Ascending aorta (tissue), 2 donors: ENCODE data around the gene FGD4. TPM values are rescaled to one million over a fixed set of nuclear protein-coding genes. Genes with fewer than 3 reads are reported as not detected.

ENCODE experiments used
- DNase-seq, 2 donors: peaks; one replicate each; pipeline ENCODE4 v3.0.0-alpha.2; 2019; ENCODE audit warnings: low spot score in 2 of 2
- H3K27ac ChIP-seq, 2 donors: fragments of 200-600 bp; sonication (generic); one replicate each; pipeline ENCODE4 v1.5.1; 2016 to 2017; ENCODE audit warnings: mild to moderate bottlenecking in 1 of 2
- H3K27me3 ChIP-seq: fragments of 200-600 bp; sonication (generic); one replicate; pipeline ENCODE4 v1.5.1; 2017
- H3K36me3 ChIP-seq, 2 donors: fragments of 200-600 bp; sonication (generic); one replicate each; pipeline ENCODE4 v1.5.1; 2016
- H3K4me1 ChIP-seq, 2 donors: fragments of 200-600 bp; sonication (generic); one replicate each; pipeline ENCODE4 v1.5.1; 2016 to 2017; ENCODE audit warnings: mild to moderate bottlenecking in 1 of 2
- H3K4me3 ChIP-seq, 2 donors: fragments of 200-600 bp; sonication (generic); one replicate each; pipeline ENCODE4 v1.5.1; 2016 to 2017; ENCODE audit warnings: mild to moderate bottlenecking in 1 of 2
- H3K9me3 ChIP-seq, 2 donors: fragments of 200-600 bp; sonication (generic); one replicate each; pipeline ENCODE4 v1.5.1; 2016
- CTCF ChIP-seq, 3 experiments: fragments of 200-600 bp in 2 of 3; fragments of 450-650 bp in 1 of 3; sonication (generic) in 2 of 3; IDR thresholded peaks; one replicate each; pipeline ENCODE4 v1.5.1; 2016 to 2019; ENCODE audit warnings: antibody characterized with exemption in 3 of 3, mild to moderate bottlenecking in 1 of 3, moderate library complexity in 1 of 3
- intact Hi-C: fragments of 100-400 bp; cut with DNase I; formaldehyde crosslinking; loops from one replicate; pipeline ENCODE4 v1.15.1; 2023
- total RNA-seq: library from RNA; depleted of rRNA; stranded (reverse); fragments of >200 nt; gene quantifications from one replicate; pipeline ENCODE4 v1.1.0, GENCODE V29; 2016

Gene FGD4
- total RNA-seq, 1 donor from 2014 or later: 47.5 TPM

GRCh38 chr12:32615441-32615840 is 216.1 kb downstream of the FGD4 start:
- Histone ChIP-seq H3K27ac (no peak overlapping the region), H3K9me3 (no peaks in the 10 kb centered on the region), H3K4me1 (no peaks in the 10 kb centered on the region), H3K36me3 (peaks cover 35 to 78% of the 10 kb centered on the region in 2 donors), H3K4me3 (no peak overlapping the region), H3K27me3 (no peaks in the 10 kb centered on the region)
- no peak for TF ChIP-seq CTCF (IDR thresholded peaks at IDR 0.05)
- no peak for DNase-seq
- intact Hi-C loops: no loop called here

GRCh38 chr12:32617534-32617933 is 218.2 kb downstream of the FGD4 start:
- Histone ChIP-seq H3K27me3 (no peaks in the 10 kb centered on the region), H3K4me3 (no peak overlapping the region), H3K27ac (no peak overlapping the region), H3K4me1 (no peaks in the 10 kb centered on the region), H3K36me3 (peaks cover 20 to 73% of the 10 kb centered on the region in 2 donors), H3K9me3 (no peaks in the 10 kb centered on the region)
- DNase-seq: no peak
- intact Hi-C loops: no loop called here
- no peak for TF ChIP-seq CTCF (IDR thresholded peaks at IDR 0.05)

- Histone ChIP-seq H3K9me3 (no peaks in the 10 kb centered on the region), H3K27ac (no peak overlapping the region), H3K4me1 (no peaks in the 10 kb centered on the region), H3K36me3 (peaks cover 20 to 71% of the 10 kb centered on the region in 2 donors), H3K4me3 (no peak overlapping the region), H3K27me3 (no peaks in the 10 kb centered on the region)
- intact Hi-C loops: no loop called here
- TF ChIP-seq CTCF (IDR thresholded peaks at IDR 0.05): no peak
- DNase-seq: no peak
Measured at GRCh38 chr12:32618115-32618514, 218.8 kb downstream of the FGD4 start.

- Histone ChIP-seq H3K4me1 (no peaks in the 10 kb centered on the region), H3K27me3 (no peaks in the 10 kb centered on the region), H3K4me3 (no peak overlapping the region), H3K9me3 (no peaks in the 10 kb centered on the region), H3K36me3 (peaks cover 41 to 82% of the 10 kb centered on the region in 2 donors), H3K27ac (no peak overlapping the region)
- no peak for DNase-seq
- no peak for TF ChIP-seq CTCF (IDR thresholded peaks at IDR 0.05)
- intact Hi-C loops: no loop called here
Measured at GRCh38 chr12:32627976-32628375, 228.6 kb downstream of the FGD4 start.

GRCh38 chr12:32641287-32641901 is 242.0 kb downstream of the FGD4 start:
- TF ChIP-seq CTCF (IDR thresholded peaks at IDR 0.05): no peak
- no peak for DNase-seq
- no peak overlapping the region for H3K27ac ChIP-seq

GRCh38 chr12:32644431-32644830 is 245.1 kb downstream of the FGD4 start:
- intact Hi-C loops: no loop called here
- TF ChIP-seq CTCF (IDR thresholded peaks at IDR 0.05): no peak
- no peaks in the 10 kb centered on the region for H3K9me3 ChIP-seq
- H3K27ac ChIP-seq: no peak overlapping the region
- no peaks in the 10 kb centered on the region for H3K4me1 ChIP-seq
- no peaks in the 10 kb centered on the region for H3K27me3 ChIP-seq
- DNase-seq: no peak
- H3K4me3 ChIP-seq: no peak overlapping the region
- peaks cover 17 to 26% of the 10 kb centered on the region in 2 donors for H3K36me3 ChIP-seq

More at GRCh38 chr12:32641287-32641901, 242.0 kb downstream of the FGD4 start:
- no peaks in the 10 kb centered on the region for H3K4me1 ChIP-seq
- peaks cover 27 to 52% of the 10 kb centered on the region in 2 donors for H3K36me3 ChIP-seq
- no peak overlapping the region for H3K4me3 ChIP-seq
- H3K27me3 ChIP-seq: no peaks in the 10 kb centered on the region
- no peaks in the 10 kb centered on the region for H3K9me3 ChIP-seq
- intact Hi-C loops: no loop called here
